ENCODE measurements around the gene SV2B.

DNA sequence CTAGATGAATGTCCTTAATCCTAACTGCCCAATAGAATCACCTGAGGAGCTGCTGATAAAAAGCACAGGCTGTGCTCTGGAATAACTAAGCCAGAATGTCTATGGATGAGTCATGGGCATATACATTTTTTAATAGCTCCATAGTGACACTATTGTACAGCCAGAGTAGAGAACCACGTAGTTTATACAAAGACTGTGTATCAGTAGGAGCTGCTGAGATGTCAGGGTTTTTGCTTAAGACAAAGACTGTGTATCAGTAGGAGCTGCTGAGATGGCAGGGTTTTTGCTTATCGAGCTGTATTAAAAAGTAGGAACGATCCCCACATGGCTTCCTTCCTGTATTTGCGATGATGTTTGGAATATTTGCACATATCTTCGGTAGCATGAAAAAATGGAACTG lies 137.4 kb downstream of the SV2B start:
- TF ChIP-seq ZNF660 (tag by site-specific recombination; IDR thresholded peaks at IDR 0.05) (no peak), ZNF426 (tag by site-specific recombination; IDR thresholded peaks at IDR 0.05) (no peak), ZNF223 (tag by site-specific recombination; IDR thresholded peaks at IDR 0.05) (no peak), ZNF202 (tag by site-specific recombination; IDR thresholded peaks at IDR 0.05; ENCODE audit: borderline replicate concordance) (no peak), ZNF394 (tag by site-specific recombination; IDR thresholded peaks at IDR 0.05; ENCODE audit: borderline replicate concordance) (no peak), MYNN (tag by site-specific recombination; IDR thresholded peaks at IDR 0.05; ENCODE audit: borderline replicate concordance) (no peak)
- TF ChIP-seq, protein P1, sequence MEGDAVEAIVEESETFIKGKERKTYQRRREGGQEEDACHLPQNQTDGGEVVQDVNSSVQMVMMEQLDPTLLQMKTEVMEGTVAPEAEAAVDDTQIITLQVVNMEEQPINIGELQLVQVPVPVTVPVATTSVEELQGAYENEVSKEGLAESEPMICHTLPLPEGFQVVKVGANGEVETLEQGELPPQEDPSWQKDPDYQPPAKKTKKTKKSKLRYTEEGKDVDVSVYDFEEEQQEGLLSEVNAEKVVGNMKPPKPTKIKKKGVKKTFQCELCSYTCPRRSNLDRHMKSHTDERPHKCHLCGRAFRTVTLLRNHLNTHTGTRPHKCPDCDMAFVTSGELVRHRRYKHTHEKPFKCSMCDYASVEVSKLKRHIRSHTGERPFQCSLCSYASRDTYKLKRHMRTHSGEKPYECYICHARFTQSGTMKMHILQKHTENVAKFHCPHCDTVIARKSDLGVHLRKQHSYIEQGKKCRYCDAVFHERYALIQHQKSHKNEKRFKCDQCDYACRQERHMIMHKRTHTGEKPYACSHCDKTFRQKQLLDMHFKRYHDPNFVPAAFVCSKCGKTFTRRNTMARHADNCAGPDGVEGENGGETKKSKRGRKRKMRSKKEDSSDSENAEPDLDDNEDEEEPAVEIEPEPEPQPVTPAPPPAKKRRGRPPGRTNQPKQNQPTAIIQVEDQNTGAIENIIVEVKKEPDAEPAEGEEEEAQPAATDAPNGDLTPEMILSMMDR (tag by site-specific recombination; IDR thresholded peaks at IDR 0.05) = no peak
- TF ChIP-seq, protein P2, sequence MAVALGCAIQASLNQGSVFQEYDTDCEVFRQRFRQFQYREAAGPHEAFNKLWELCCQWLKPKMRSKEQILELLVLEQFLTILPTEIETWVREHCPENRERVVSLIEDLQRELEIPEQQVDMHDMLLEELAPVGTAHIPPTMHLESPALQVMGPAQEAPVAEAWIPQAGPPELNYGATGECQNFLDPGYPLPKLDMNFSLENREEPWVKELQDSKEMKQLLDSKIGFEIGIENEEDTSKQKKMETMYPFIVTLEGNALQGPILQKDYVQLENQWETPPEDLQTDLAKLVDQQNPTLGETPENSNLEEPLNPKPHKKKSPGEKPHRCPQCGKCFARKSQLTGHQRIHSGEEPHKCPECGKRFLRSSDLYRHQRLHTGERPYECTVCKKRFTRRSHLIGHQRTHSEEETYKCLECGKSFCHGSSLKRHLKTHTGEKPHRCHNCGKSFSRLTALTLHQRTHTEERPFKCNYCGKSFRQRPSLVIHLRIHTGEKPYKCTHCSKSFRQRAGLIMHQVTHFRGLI (tag by site-specific recombination; IDR thresholded peaks at IDR 0.05) = no peak
